Measurements from ENCODE around the gene TMEM120B.

GRCh38 chr12:121717041-121717699 is 4.6 kb downstream of the TMEM120B start:
- TF ChIP-seq RAD21 (IDR thresholded peaks at IDR 0.05; ENCODE audit: low read length) (0 out of 2 replicates have a peak, but pooled peaks have one; percentile 1), CTCF (conservative IDR thresholded peaks at IDR 0.05; ENCODE audit: low read depth, low read length) (no peak), POLR2A (IDR thresholded peaks at IDR 0.05; ENCODE audit: low read depth, low read length) (no peak), ELK1 (IDR thresholded peaks at IDR 0.05; ENCODE audit: borderline replicate concordance, low read depth, low read length) (no peak), FOS (IDR thresholded peaks at IDR 0.05; ENCODE audit: low read depth, low read length) (peak; percentile 57; the same call in 1 of the 2 replicates), SMC3 (IDR thresholded peaks at IDR 0.05; ENCODE audit: low read depth, low read length) (no peak), CEBPB (IDR thresholded peaks at IDR 0.05; ENCODE audit: low read depth, low read length) (peak; percentile 98), CHD1 (IDR thresholded peaks at IDR 0.05; ENCODE audit: low read depth, low read length) (no peak)

Measured in IMR-90 (cell line).